CD14-positive monocyte (primary cell): ENCODE data around the gene TMOD1. TPM values are rescaled to one million over a fixed set of nuclear protein-coding genes. Genes with fewer than 3 reads are reported as not detected.

ENCODE experiments used
- DNase-seq, 3 donors: peaks; one replicate each; pipeline ENCODE4 v3.0.0-alpha.2; 2011 to 2022
- H2AFZ ChIP-seq: 2 replicates; pipeline ENCODE4 v1.6.0; 2012; ENCODE audit warnings: mild to moderate bottlenecking, low read depth, low read length, inconsistent platforms; ENCODE audit not compliant: insufficient read depth, poor library complexity, severe bottlenecking
- H3K27ac ChIP-seq, 2 donors: 1 replicate in 1 of 2; 2 replicates in 1 of 2; pipeline ENCODE4 v1.5.1; 2012 to 2013; ENCODE audit warnings: low read length in 2 of 2, control low read depth in 1 of 2, inconsistent platforms in 1 of 2, low read depth in 1 of 2, mild to moderate bottlenecking in 1 of 2
- H3K27me3 ChIP-seq, 2 donors: one replicate each; pipeline versions ENCODE4 v1.6.0 to v1.6.1; 2011 to 2013; ENCODE audit warnings: low read length in 2 of 2; ENCODE audit not compliant: control insufficient read depth in 2 of 2, insufficient read depth in 2 of 2
- H3K36me3 ChIP-seq, 2 donors: replicated peaks in 1 of 2; 1 replicate in 1 of 2; 2 replicates in 1 of 2; pipeline versions ENCODE4 v1.5.1 to v1.6.1; 2012 to 2013; ENCODE audit warnings: low read length in 2 of 2, control low read depth in 1 of 2, inconsistent platforms in 1 of 2, mild to moderate bottlenecking in 1 of 2; ENCODE audit not compliant: insufficient read depth in 2 of 2, control insufficient read depth in 1 of 2
- H3K4me1 ChIP-seq, 2 donors: 1 replicate in 1 of 2; 2 replicates in 1 of 2; pipeline versions ENCODE4 v1.5.1 to v1.6.1; 2012 to 2013; ENCODE audit warnings: low read length in 2 of 2, control low read depth in 1 of 2, inconsistent platforms in 1 of 2, mild to moderate bottlenecking in 1 of 2, moderate library complexity in 1 of 2; ENCODE audit not compliant: insufficient read depth in 2 of 2, control insufficient read depth in 1 of 2
- H3K4me2 ChIP-seq: replicated peaks from 2 replicates; pipeline ENCODE3; 2012; ENCODE audit warnings: low read length, moderate library complexity, mild to moderate bottlenecking; ENCODE audit not compliant: poor library complexity, severe bottlenecking; ENCODE audit errors: extremely low read depth
- H3K4me3 ChIP-seq, 3 experiments: fragments of 200-600 bp in 1 of 3; sonication (generic) in 1 of 3; replicated peaks in 1 of 3; 1 replicate in 2 of 3; 2 replicates in 1 of 3; pipeline ENCODE4 v1.5.1; 2011 to 2013; ENCODE audit warnings: low read length in 3 of 3, mild to moderate bottlenecking in 3 of 3, control low read depth in 2 of 3, low read depth in 2 of 3, inconsistent platforms in 1 of 3, moderate library complexity in 1 of 3
- H3K79me2 ChIP-seq: 2 replicates; pipeline ENCODE4 v1.6.0; 2012; ENCODE audit warnings: mild to moderate bottlenecking, control low read depth, inconsistent platforms, low read length, moderate library complexity; ENCODE audit not compliant: insufficient read depth
- H3K9ac ChIP-seq: 2 replicates; pipeline ENCODE4 v1.6.0; 2017; ENCODE audit warnings: low read length, mild to moderate bottlenecking; ENCODE audit not compliant: insufficient read depth, poor library complexity, severe bottlenecking
- H3K9me3 ChIP-seq, 2 donors: replicated peaks in 1 of 2; 1 replicate in 1 of 2; 2 replicates in 1 of 2; pipeline versions ENCODE4 v1.5.1 to v1.6.1; 2012 to 2013; ENCODE audit warnings: low read length in 2 of 2, control low read depth in 1 of 2; ENCODE audit not compliant: control insufficient read depth in 1 of 2, insufficient read depth in 1 of 2
- H4K20me1 ChIP-seq: 2 replicates; pipeline ENCODE4 v1.6.0; 2012; ENCODE audit warnings: mild to moderate bottlenecking, low read length, control low read depth, moderate library complexity; ENCODE audit not compliant: insufficient read depth
- H3K27ac Mint-ChIP-seq, 7 donors: one replicate each; pipeline ENCODE4 v1.8.0; 2020; ENCODE audit warnings: mild to moderate bottlenecking in 7 of 7, mixed read lengths in 7 of 7, moderate library complexity in 6 of 7, inconsistent platforms in 2 of 7
- H3K27me3 Mint-ChIP-seq, 3 donors: one replicate each; pipeline ENCODE4 v1.8.0; 2021 to 2022; ENCODE audit warnings: low read depth in 3 of 3, mild to moderate bottlenecking in 3 of 3, mixed read lengths in 3 of 3, moderate library complexity in 3 of 3, inconsistent platforms in 1 of 3
- H3K36me3 Mint-ChIP-seq, 2 donors: one replicate each; pipeline ENCODE4 v1.8.0; 2020; ENCODE audit warnings: mixed read lengths in 2 of 2, inconsistent platforms in 1 of 2, mild to moderate bottlenecking in 1 of 2
- H3K4me1 Mint-ChIP-seq: one replicate; pipeline ENCODE4 v1.8.0; 2020; ENCODE audit warnings: mild to moderate bottlenecking, mixed read lengths
- H3K4me3 Mint-ChIP-seq, 2 donors: one replicate each; pipeline ENCODE4 v1.8.0; 2020; ENCODE audit warnings: mild to moderate bottlenecking in 2 of 2, mixed read lengths in 2 of 2, moderate library complexity in 1 of 2
- H3K9me3 Mint-ChIP-seq, 7 donors: one replicate each; pipeline ENCODE4 v1.8.0; 2020 to 2022; ENCODE audit warnings: mixed read lengths in 7 of 7, mild to moderate bottlenecking in 6 of 7, moderate library complexity in 6 of 7, inconsistent platforms in 2 of 7
- CTCF ChIP-seq: fragments of 200-600 bp; IDR thresholded peaks from one replicate; pipeline ENCODE4 v1.8.0; 2022; ENCODE audit warnings: antibody characterized with exemption, mild to moderate bottlenecking
- WGBS: methylation state at CpG from one replicate; pipeline ENCODE4 v1.1.5; 2013; ENCODE audit warnings: missing lambda C conversion rate; ENCODE audit not compliant: insufficient coverage; 5-methylcytosine and 5-hydroxymethylcytosine counted together
- intact Hi-C, 2 donors: fragments of 100-400 bp; cut with micrococcal nuclease; formaldehyde crosslinking; loops; one replicate each; pipeline versions ENCODE4 v1.15.0 to v1.15.1; 2023
- polyA plus RNA-seq, 3 donors: library from polyadenylated mRNA; depleted of rRNA in 1 of 3; unstranded in 2 of 3; stranded (reverse) in 1 of 3; fragments of 300-500 nt in 2 of 3; fragments of >200 nt in 1 of 3; fragmentation: Illumina TruSeq in 2 of 3; gene quantifications; 1 replicate in 2 of 3; 2 replicates in 1 of 3; pipeline ENCODE4 v1.2.3, GENCODE V29; 2012 to 2021

TMOD1 gene
- polyA plus RNA-seq, 3 donors: 0.09 to 0.81 (median 0.59) TPM

- H3K27ac ChIP-seq: no peak overlapping the region
- H3K27me3 ChIP-seq: no peaks in the 10 kb centered on the region
- H4K20me1 ChIP-seq: no peaks in the 10 kb centered on the region
- TF ChIP-seq CTCF: no peak
- H3K4me1 ChIP-seq: no peaks in the 10 kb centered on the region
- no peak overlapping the region for H3K4me3 ChIP-seq
- no peaks in the 10 kb centered on the region for H3K79me2 ChIP-seq
- H3K27ac Mint-ChIP-seq: no peak overlapping the region
- intact Hi-C loops: no loop called here
- H3K27me3 Mint-ChIP-seq: peaks cover 0 to 5% (median 0%) of the 10 kb centered on the region in 3 donors
- H3K4me1 Mint-ChIP-seq: no peaks in the 10 kb centered on the region
- H3K9ac ChIP-seq: no peak overlapping the region
- no peaks in the 10 kb centered on the region for H3K36me3 ChIP-seq
- H3K4me2 ChIP-seq: no peak overlapping the region
- WGBS: 87% methylated on average over 4 of the region's 6 CpGs
- peaks cover 0 to 2% (median 0%) of the 10 kb centered on the region in 7 donors for H3K9me3 Mint-ChIP-seq
- no peak overlapping the region for H2AFZ ChIP-seq
- no peaks in the 10 kb centered on the region for H3K36me3 Mint-ChIP-seq
- peak in 1 of 3 donors; percentile 20 for DNase-seq
- H3K9me3 ChIP-seq: no peaks in the 10 kb centered on the region
- no peak overlapping the region for H3K4me3 Mint-ChIP-seq
Measured at GRCh38 chr9:97511655-97512427, 10.4 kb downstream of the TMOD1 start.

- DNase-seq: no peak
- Histone ChIP-seq H3K27ac (no peak overlapping the region), H2AFZ (no peak overlapping the region), H3K79me2 (no peaks in the 10 kb centered on the region), H3K4me1 (no peaks in the 10 kb centered on the region), H3K9me3 (no peaks in the 10 kb centered on the region), H3K9ac (no peak overlapping the region), H3K4me2 (no peak overlapping the region), H3K36me3 (no peaks in the 10 kb centered on the region), H3K4me3 (no peak overlapping the region), H3K27me3 (peaks cover 0 to 3% of the 10 kb centered on the region in 2 donors), H4K20me1 (no peaks in the 10 kb centered on the region)
- Mint-ChIP-seq H3K9me3 (peaks cover 0 to 2% (median 0%) of the 10 kb centered on the region in 7 donors), H3K27ac (peak overlapping the region in 1 of 7 donors; percentile 17), H3K27me3 (peaks cover 3 to 11% (median 4%) of the 10 kb centered on the region in 3 donors), H3K4me3 (no peak overlapping the region), H3K4me1 (no peaks in the 10 kb centered on the region), H3K36me3 (no peaks in the 10 kb centered on the region)
- no peak for TF ChIP-seq CTCF
- intact Hi-C loops: no loop called here
- 97% methylated on average over 5 of the region's 8 CpGs for WGBS
Measured at GRCh38 chr9:97512966-97513560, 11.6 kb downstream of the TMOD1 start.
